GM08714 (cell line): ENCODE results near the gene TTBK1.

Experiments
- H3K4me3 ChIP-seq: fragments of 200-500 bp; sonication (Bioruptor generic); 2 replicates; pipeline ENCODE4 v1.5.1; 2014; ENCODE audit warnings: mild to moderate bottlenecking, low read length, inconsistent platforms
- ZNF274 ChIP-seq: IDR thresholded peaks from 2 replicates; pipeline ENCODE4 v1.6.1; 2012; ENCODE audit warnings: mild to moderate bottlenecking, low read depth, low read length

TTBK1 gene

GRCh38 chr6:43290905-43291355, 47.6 kb downstream of the TTBK1 start:
- no peak overlapping the region for H3K4me3 ChIP-seq
- no peak for TF ChIP-seq ZNF274

GRCh38 chr6:43291708-43292107, 48.4 kb downstream of the TTBK1 start:
- TF ChIP-seq ZNF274, result no peak
- H3K4me3 ChIP-seq, result no peak overlapping the region

GRCh38 chr6:43292341-43292740, 49.1 kb downstream of the TTBK1 start:
- no peak for TF ChIP-seq ZNF274
- H3K4me3 ChIP-seq, result no peak overlapping the region

GRCh38 chr6:43292763-43293318, 49.6 kb downstream of the TTBK1 start:
- TF ChIP-seq ZNF274, result no peak
- no peak overlapping the region for H3K4me3 ChIP-seq

DNA sequence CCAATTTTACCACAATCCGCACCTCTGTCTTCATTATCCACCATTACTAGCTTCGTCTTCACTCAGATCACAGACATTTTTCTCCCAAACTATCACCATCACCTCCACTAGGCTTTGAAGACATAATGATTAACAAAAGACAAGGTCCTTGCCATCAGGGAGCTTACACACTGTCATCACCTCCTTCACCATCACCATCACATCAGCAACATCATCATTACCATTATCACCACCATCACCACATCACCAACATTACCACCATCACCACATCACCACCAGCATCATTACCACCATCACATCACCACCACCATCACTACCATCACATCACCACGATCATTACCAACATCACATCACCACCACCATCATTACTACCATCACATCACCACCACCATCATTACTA, 50.4 kb downstream of the TTBK1 start:
- H3K4me3 ChIP-seq, result no peak overlapping the region

GRCh38 chr6:43294536-43294935, 51.3 kb downstream of the TTBK1 start:
- no peak overlapping the region for H3K4me3 ChIP-seq
- no peak for TF ChIP-seq ZNF274

More for the DNA sequence above, 50.4 kb downstream of the TTBK1 start:
- no peak for TF ChIP-seq ZNF274

GRCh38 chr6:43295456-43295855, 52.2 kb downstream of the TTBK1 start:
- H3K4me3 ChIP-seq, result no peak overlapping the region
- no peak for TF ChIP-seq ZNF274

- TF ChIP-seq ZNF274, result no peak
- H3K4me3 ChIP-seq, result no peak overlapping the region
Measured at GRCh38 chr6:43296780-43297497, 53.7 kb downstream of the TTBK1 start.

- no peak within 1 kb of the TSS for H3K4me3 ChIP-seq
- TF ChIP-seq ZNF274, result no peak
Measured at GRCh38 chr6:43297644-43298564, 54.6 kb downstream of the TTBK1 start, which contains the start of gene SLC22A7. Gene SLC22A7, plus strand, starts transcription at chr6:43298260. Its CDS starts 99 bp downstream, at chr6:43298359.

DNA sequence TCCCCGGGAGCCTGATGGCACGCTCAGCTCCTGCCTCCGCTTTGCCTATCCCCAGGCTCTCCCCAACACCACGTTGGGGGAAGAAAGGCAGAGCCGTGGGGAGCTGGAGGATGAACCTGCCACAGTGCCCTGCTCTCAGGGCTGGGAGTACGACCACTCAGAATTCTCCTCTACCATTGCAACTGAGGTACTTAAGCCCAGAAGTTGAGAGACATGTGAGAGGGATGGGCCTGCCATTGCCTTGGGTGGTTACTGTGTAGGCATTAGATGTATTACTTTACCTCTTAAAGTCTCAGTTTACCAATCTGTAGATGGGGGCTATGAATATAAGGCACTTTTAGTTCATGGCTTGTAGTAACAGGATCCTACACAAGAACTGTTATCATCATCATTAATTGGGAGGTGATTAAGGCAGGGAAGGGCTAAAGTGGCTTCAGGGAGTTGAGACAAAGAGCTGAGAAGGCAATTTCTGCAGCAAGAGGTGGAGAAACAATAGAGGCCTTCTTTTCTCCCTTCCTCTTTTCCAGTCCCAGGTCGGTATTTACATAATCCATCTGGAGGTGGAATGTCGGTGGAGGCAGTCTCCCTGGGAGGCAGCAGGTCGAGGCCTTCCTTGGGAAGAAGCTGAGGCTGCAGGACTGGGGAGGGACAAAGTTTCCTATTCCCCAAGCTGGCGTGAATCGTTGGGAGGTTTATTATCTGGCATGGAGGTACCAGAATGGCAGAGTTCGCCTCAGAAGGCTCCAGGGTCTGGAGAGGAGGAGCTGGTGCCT, 55.5 kb downstream of the TTBK1 start:
- H3K4me3 ChIP-seq, result no peak overlapping the region
- no peak for TF ChIP-seq ZNF274

DNA sequence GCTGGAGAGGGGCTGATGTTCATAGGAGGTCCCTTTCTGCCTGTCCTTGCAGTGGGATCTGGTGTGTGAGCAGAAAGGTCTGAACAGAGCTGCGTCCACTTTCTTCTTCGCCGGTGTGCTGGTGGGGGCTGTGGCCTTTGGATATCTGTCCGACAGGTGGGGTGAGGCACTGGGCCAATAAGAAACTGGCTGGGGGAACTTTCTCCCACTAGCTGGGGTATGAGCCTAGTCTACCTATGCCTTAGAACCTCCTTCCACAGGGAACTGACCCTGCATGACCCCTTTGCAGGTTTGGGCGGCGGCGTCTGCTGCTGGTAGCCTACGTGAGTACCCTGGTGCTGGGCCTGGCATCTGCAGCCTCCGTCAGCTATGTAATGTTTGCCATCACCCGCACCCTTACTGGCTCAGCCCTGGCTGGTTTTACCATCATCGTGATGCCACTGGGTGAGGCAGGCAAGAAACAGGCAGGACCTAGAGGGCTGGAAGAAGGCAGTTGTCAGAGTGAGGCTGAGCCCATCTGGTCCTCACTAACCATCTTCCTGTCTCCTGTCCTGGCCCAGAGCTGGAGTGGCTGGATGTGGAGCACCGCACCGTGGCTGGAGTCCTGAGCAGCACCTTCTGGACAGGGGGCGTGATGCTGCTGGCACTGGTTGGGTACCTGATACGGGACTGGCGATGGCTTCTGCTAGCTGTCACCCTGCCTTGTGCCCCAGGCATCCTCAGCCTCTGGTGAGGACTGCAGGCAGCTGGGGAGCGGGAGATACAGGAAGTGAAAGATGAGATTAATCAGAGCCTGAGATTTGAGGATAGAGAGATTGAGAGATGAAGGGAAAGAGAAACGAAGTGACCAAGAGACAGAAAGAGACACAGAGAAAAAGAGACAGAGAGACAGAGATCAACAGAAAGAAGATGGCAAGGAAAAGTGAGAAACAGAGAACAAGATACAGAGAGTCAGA, 56.3 kb downstream of the TTBK1 start:
- H3K4me3 ChIP-seq, result no peak overlapping the region
- no peak for TF ChIP-seq ZNF274

DNA sequence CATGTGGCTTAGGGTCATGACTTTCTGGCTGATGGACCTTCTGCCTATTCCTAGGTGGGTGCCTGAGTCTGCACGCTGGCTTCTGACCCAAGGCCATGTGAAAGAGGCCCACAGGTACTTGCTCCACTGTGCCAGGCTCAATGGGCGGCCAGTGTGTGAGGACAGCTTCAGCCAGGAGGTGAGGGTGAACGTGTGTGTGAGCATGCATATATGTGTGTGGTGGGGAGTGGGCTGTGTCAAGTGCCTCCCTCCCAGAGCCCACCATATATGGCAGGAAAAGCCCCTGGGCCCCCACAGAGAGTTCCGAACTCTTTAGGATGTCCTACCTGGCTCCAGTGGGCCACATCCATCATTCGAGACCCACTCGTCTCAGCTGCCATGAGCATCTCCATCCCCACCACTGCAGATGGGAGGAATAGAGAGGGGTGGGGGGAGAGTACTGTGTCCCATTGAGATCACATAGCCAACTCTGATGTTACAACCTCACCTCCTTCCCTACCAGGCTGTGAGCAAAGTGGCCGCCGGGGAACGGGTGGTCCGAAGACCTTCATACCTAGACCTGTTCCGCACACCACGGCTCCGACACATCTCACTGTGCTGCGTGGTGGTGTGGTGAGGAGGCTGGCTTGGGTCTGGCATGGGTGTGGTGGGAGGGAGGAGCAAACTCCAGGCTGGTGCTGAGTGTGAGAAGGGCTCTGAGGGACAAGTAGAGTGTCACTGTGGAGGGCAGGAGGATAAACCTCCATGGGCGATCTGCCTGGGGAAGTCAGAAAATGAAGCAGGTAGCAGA, 58.0 kb downstream of the TTBK1 start:
- TF ChIP-seq ZNF274, result no peak
- H3K4me3 ChIP-seq, result no peak overlapping the region
